ENCODE data around the gene TNNC1. TPM values are rescaled to one million over a fixed set of nuclear protein-coding genes. Genes with fewer than 3 reads are reported as not detected.

TNNC1 gene
- total and polyA plus RNA-seq, 4 donors: 0.21 to 0.75 (median 0.35) TPM

DNA sequence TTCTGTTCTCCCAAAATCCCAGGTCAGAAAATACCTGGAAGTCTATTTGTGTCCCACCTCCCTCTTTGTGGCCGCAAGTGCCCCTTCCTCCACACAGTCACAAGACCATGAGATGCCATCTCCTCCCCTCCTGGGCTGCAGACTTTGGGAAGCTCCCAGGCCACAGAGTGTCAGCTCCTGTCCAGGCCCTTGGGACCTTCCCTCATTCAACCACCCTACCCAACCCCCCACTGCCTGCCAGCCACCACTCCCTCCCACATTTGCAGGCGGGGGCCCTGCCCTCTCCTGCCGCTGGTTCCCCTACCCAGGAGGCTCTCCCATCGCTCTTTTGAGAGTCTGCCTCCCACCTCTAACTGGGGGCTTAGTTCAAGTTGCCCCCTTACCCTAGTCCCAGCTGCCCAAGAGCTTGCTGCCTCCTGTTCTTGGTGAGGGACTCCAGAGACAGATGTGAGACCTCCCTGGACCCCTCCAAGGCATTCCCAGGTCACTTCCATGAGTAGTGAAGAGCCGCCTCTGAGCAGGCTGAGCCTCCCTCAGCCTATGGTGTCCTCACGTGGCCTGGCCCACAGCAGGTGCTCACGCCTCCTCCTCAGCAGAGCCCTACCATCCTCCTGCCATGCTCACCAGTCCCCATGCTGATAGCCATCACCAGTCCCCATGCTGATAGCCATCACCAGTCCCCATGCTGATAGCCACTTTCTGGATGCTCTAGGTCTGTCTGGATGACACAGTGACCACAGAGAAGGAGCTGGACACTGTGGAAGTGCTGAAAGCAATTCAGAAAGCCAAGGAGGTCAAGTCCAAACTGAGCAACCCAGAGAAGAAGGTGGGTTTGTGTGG is 25.4 kb upstream of the TNNC1 start:
- no peak for DNase-seq (ENCODE audit: low spot score)
- peaks cover 0 to 10% (median 4%) of the 10 kb centered on the region in 4 donors for H3K4me1 ChIP-seq (ENCODE audit: control insufficient read depth in 4 of 4, insufficient read depth in 4 of 4, low read length in 3 of 4)
- no peaks in the 10 kb centered on the region for H3K9me3 ChIP-seq (ENCODE audit: control insufficient read depth in 4 of 4, low read length in 3 of 4)
- no peak overlapping the region for H3K9ac ChIP-seq (ENCODE audit: low read depth in 1 of 2, low read length in 2 of 2)
- H3K4me3 ChIP-seq (ENCODE audit: low read depth in 1 of 3, low read length in 3 of 3): no peak overlapping the region
- WGBS: 97% methylated on average over 7 of the region's 7 CpGs
- H3K36me3 ChIP-seq (ENCODE audit: control insufficient read depth in 4 of 4, insufficient read depth in 3 of 4, low read depth in 1 of 4, low read length in 3 of 4): peaks cover 17 to 68% (median 41%) of the 10 kb centered on the region in 4 donors
- no peaks in the 10 kb centered on the region for H3K27me3 ChIP-seq (ENCODE audit: control insufficient read depth in 4 of 4, insufficient read depth in 4 of 4, low read length in 3 of 4)
- TF ChIP-seq GABPA (IDR thresholded peaks at IDR 0.05 in 1 of 2, conservative IDR thresholded peaks at IDR 0.05 in 1 of 2) (no peak), RXRA (IDR thresholded peaks at IDR 0.05) (no peak), RAD21 (IDR thresholded peaks at IDR 0.05) (no peak)
- TF ChIP-seq, protein P1, sequence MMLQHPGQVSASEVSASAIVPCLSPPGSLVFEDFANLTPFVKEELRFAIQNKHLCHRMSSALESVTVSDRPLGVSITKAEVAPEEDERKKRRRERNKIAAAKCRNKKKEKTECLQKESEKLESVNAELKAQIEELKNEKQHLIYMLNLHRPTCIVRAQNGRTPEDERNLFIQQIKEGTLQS (IDR thresholded peaks at IDR 0.05): no peak
- H3K27ac ChIP-seq (ENCODE audit: low read depth in 1 of 2, low read length in 2 of 2): no peak overlapping the region

- TF ChIP-seq ZBTB33 (IDR thresholded peaks at IDR 0.05) (no peak), MAX (IDR thresholded peaks at IDR 0.05) (no peak)
- Histone ChIP-seq H3K9ac (ENCODE audit: low read depth in 1 of 2, low read length in 2 of 2) (no peak overlapping the region), H3K27me3 (ENCODE audit: control insufficient read depth in 4 of 4, insufficient read depth in 4 of 4, low read length in 3 of 4) (no peaks in the 10 kb centered on the region), H3K4me1 (ENCODE audit: control insufficient read depth in 4 of 4, insufficient read depth in 4 of 4, low read length in 3 of 4) (peaks cover 0 to 14% (median 4%) of the 10 kb centered on the region in 4 donors), H3K27ac (ENCODE audit: low read depth in 1 of 2, low read length in 2 of 2) (no peak overlapping the region), H3K9me3 (ENCODE audit: control insufficient read depth in 4 of 4, low read length in 3 of 4) (no peaks in the 10 kb centered on the region), H3K4me3 (ENCODE audit: low read depth in 1 of 3, low read length in 3 of 3) (no peak overlapping the region), H3K36me3 (ENCODE audit: control insufficient read depth in 4 of 4, insufficient read depth in 3 of 4, low read depth in 1 of 4, low read length in 3 of 4) (peaks cover 20 to 74% (median 49%) of the 10 kb centered on the region in 4 donors)
- DNase-seq (ENCODE audit: low spot score): no peak
- 96% methylated on average over 6 of the region's 6 CpGs for WGBS
Measured at GRCh38 chr3:52477796-52478095, 23.9 kb upstream of the TNNC1 start.

DNA sequence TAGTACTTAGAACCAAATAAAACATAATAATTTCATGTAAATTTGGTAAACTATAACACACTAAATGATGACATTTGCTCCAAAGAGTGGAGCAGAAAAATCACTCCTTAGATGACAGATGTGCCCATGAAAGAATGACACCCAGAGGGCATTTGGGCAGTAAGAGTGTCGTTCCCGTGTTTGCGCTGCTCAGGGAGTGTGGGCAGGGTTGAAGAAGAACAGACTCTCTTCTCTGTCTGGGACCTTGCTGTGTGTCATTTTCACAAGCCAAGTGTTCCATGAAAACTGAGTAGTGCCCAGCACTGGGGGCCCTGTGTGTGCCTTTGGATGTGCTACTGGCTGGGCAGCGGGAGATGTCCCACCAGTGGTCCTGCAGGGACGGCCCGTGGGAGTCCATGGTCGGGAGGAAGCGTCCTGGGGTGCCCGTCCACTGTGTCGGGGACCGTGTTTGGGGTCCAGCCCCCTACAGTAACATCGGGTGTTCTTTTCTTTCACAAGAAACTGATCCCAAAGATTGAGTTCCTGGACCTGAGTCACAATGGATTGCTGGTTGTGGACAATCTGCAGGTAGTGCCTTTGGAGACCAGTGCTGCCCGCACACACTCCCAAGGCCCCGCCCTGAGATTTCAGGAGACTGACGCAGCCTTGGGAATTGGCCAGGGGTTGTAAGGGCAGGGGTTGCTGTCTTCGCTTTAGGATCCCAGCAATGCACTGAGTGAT is 23.4 kb upstream of the TNNC1 start:
- Histone ChIP-seq H3K36me3 (ENCODE audit: control insufficient read depth in 4 of 4, insufficient read depth in 3 of 4, low read depth in 1 of 4, low read length in 3 of 4) (peaks cover 20 to 69% (median 49%) of the 10 kb centered on the region in 4 donors), H3K27me3 (ENCODE audit: control insufficient read depth in 4 of 4, insufficient read depth in 4 of 4, low read length in 3 of 4) (no peaks in the 10 kb centered on the region), H3K9ac (ENCODE audit: low read depth in 1 of 2, low read length in 2 of 2) (no peak overlapping the region), H3K27ac (ENCODE audit: low read depth in 1 of 2, low read length in 2 of 2) (no peak overlapping the region), H3K4me1 (ENCODE audit: control insufficient read depth in 4 of 4, insufficient read depth in 4 of 4, low read length in 3 of 4) (peaks cover 0 to 17% (median 7%) of the 10 kb centered on the region in 4 donors), H3K9me3 (ENCODE audit: control insufficient read depth in 4 of 4, low read length in 3 of 4) (no peaks in the 10 kb centered on the region), H3K4me3 (ENCODE audit: low read depth in 1 of 3, low read length in 3 of 3) (no peak overlapping the region)
- WGBS: 95% methylated on average over 16 of the region's 16 CpGs
- no peak for DNase-seq (ENCODE audit: low spot score)
- TF ChIP-seq EGR1 (IDR thresholded peaks at IDR 0.05; ENCODE audit: low read depth in 2 of 2): no peak
- TF ChIP-seq YY1 (IDR thresholded peaks at IDR 0.05): no peak
- no peak for TF ChIP-seq HNF4G (IDR thresholded peaks at IDR 0.05)
- TF ChIP-seq RXRA (IDR thresholded peaks at IDR 0.05): no peak
- TF ChIP-seq, protein P1 (IDR thresholded peaks at IDR 0.05): no peak
- no peak for TF ChIP-seq NR2F2 (IDR thresholded peaks at IDR 0.05)
- TF ChIP-seq ZBTB33 (IDR thresholded peaks at IDR 0.05): no peak
- TF ChIP-seq FOXA1 (IDR thresholded peaks at IDR 0.05): no peak
- no peak for TF ChIP-seq HNF4A (conservative IDR thresholded peaks at IDR 0.05)
- no peak for TF ChIP-seq MAX (IDR thresholded peaks at IDR 0.05)
- no peak for TF ChIP-seq GABPA (IDR thresholded peaks at IDR 0.05 in 1 of 2, conservative IDR thresholded peaks at IDR 0.05 in 1 of 2)
- TF ChIP-seq, protein P2, sequence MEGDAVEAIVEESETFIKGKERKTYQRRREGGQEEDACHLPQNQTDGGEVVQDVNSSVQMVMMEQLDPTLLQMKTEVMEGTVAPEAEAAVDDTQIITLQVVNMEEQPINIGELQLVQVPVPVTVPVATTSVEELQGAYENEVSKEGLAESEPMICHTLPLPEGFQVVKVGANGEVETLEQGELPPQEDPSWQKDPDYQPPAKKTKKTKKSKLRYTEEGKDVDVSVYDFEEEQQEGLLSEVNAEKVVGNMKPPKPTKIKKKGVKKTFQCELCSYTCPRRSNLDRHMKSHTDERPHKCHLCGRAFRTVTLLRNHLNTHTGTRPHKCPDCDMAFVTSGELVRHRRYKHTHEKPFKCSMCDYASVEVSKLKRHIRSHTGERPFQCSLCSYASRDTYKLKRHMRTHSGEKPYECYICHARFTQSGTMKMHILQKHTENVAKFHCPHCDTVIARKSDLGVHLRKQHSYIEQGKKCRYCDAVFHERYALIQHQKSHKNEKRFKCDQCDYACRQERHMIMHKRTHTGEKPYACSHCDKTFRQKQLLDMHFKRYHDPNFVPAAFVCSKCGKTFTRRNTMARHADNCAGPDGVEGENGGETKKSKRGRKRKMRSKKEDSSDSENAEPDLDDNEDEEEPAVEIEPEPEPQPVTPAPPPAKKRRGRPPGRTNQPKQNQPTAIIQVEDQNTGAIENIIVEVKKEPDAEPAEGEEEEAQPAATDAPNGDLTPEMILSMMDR (IDR thresholded peaks at IDR 0.05; ENCODE audit: low read depth, low read length, missing input control): no peak
- no peak for TF ChIP-seq FOXA2 (IDR thresholded peaks at IDR 0.05)
- TF ChIP-seq RAD21 (IDR thresholded peaks at IDR 0.05): no peak
- TF ChIP-seq JUND (IDR thresholded peaks at IDR 0.05): no peak

All from liver (tissue), 9 donors.